SK-N-SH (cell line): ENCODE data around the gene PTBP2.

Experiments
- CTCF ChIP-seq: fragments of 200-600 bp; sonication (generic); IDR thresholded peaks from 2 replicates; pipeline ENCODE4 v1.6.1; 2017; ENCODE audit warnings: antibody characterized with exemption, mild to moderate bottlenecking, moderate library complexity
- IRF3 ChIP-seq: fragments of 150-350 bp; IDR thresholded peaks from 2 replicates; pipeline ENCODE4 v1.6.1; 2016; ENCODE audit warnings: mild to moderate bottlenecking, low read depth, low read length
- JUND ChIP-seq: IDR thresholded peaks from 2 replicates; pipeline ENCODE4 v1.4.0; 2012
- MXI1 ChIP-seq: IDR thresholded peaks from 2 replicates; pipeline ENCODE4 v1.6.1; 2012; ENCODE audit warnings: mild to moderate bottlenecking, low read depth, low read length, improper control_type of control experiment
- POLR2AphosphoS5 ChIP-seq: IDR thresholded peaks from 2 replicates; pipeline ENCODE4 v1.6.1; 2012; ENCODE audit warnings: low read depth, low read length
- RAD21 ChIP-seq: IDR thresholded peaks from 2 replicates; pipeline ENCODE4 v1.6.1; 2012; ENCODE audit warnings: mild to moderate bottlenecking, low read length
- RCOR1 ChIP-seq: fragments of 150-350 bp; IDR thresholded peaks from 2 replicates; pipeline ENCODE4 v1.6.1; 2017; ENCODE audit warnings: antibody characterized with exemption, low read length
- SMC3 ChIP-seq: IDR thresholded peaks from 2 replicates; pipeline ENCODE4 v1.6.1; 2012; ENCODE audit warnings: low read depth, low read length, improper control_type of control experiment
- TAF1 ChIP-seq: IDR thresholded peaks from 2 replicates; pipeline ENCODE4 v1.6.1; 2012; ENCODE audit warnings: low read depth, mild to moderate bottlenecking, low read length, moderate library complexity, borderline replicate concordance
- YY1 ChIP-seq: IDR thresholded peaks from 2 replicates; pipeline ENCODE4 v1.4.0; 2012; ENCODE audit warnings: low read depth, mild to moderate bottlenecking

GRCh38 chr1:96804648-96805047, 83.1 kb downstream of the PTBP2 start:
- TF ChIP-seq RCOR1 (no peak), RAD21 (no peak), CTCF (no peak), TAF1 (no peak), POLR2AphosphoS5 (no peak), IRF3 (no peak), JUND (no peak), SMC3 (no peak), YY1 (no peak), MXI1 (no peak)
